GM06990 (cell line): Measurements from ENCODE around the gene RTN4RL1.

Source experiments
- DNase-seq: peaks from one replicate; pipeline ENCODE4 v3.0.0-alpha.2; 2011; ENCODE audit not compliant: insufficient read length; ENCODE audit errors: extremely low read depth
- H3K27me3 ChIP-seq: replicated peaks from 2 replicates; pipeline ENCODE4 v1.6.0; 2011; ENCODE audit warnings: low read length; ENCODE audit not compliant: control insufficient read depth, insufficient read depth
- H3K36me3 ChIP-seq: 2 replicates; pipeline ENCODE4 v1.5.1; 2011; ENCODE audit warnings: low read length; ENCODE audit not compliant: control insufficient read depth, insufficient read depth
- H3K4me3 ChIP-seq: replicated peaks from 2 replicates; pipeline ENCODE4 v1.5.1; 2011; ENCODE audit warnings: low read depth, mild to moderate bottlenecking, control low read depth, low read length
- CTCF ChIP-seq: IDR thresholded peaks from 2 replicates; pipeline ENCODE4 v1.5.1; 2011; ENCODE audit warnings: low read length, control low read depth, mild to moderate bottlenecking, inconsistent platforms; ENCODE audit not compliant: insufficient read depth, poor library complexity, severe bottlenecking

The RTN4RL1 gene

GRCh38 chr17:1995321-1995892, 29.7 kb downstream of the RTN4RL1 start:
- TF ChIP-seq CTCF = no peak
- H3K36me3 ChIP-seq = no peaks in the 10 kb centered on the region
- H3K27me3 ChIP-seq = peaks cover 4% of the 10 kb centered on the region
- no peak overlapping the region for H3K4me3 ChIP-seq
- no peak for DNase-seq

GRCh38 chr17:1994707-1995106, 30.4 kb downstream of the RTN4RL1 start:
- no peak for TF ChIP-seq CTCF
- Histone ChIP-seq H3K36me3 (no peaks in the 10 kb centered on the region), H3K27me3 (peaks cover 4% of the 10 kb centered on the region), H3K4me3 (no peak overlapping the region)
- no peak for DNase-seq

- no peak for DNase-seq
- TF ChIP-seq CTCF = no peak
- Histone ChIP-seq H3K36me3 (no peaks in the 10 kb centered on the region), H3K27me3 (peaks cover 4% of the 10 kb centered on the region), H3K4me3 (no peak overlapping the region)
These were observed 32.6 kb downstream of the RTN4RL1 start for GRCh38 chr17:1992541-1992940.

GRCh38 chr17:1989135-1989534, 36.0 kb downstream of the RTN4RL1 start:
- no peak for DNase-seq
- TF ChIP-seq CTCF = no peak
- no peak overlapping the region for H3K4me3 ChIP-seq
- H3K27me3 ChIP-seq = peaks cover 2% of the 10 kb centered on the region
- no peaks in the 10 kb centered on the region for H3K36me3 ChIP-seq

GRCh38 chr17:1986783-1987451, 38.2 kb downstream of the RTN4RL1 start:
- no peak for TF ChIP-seq CTCF
- no peaks in the 10 kb centered on the region; the same call in 1 of the 2 replicates for H3K27me3 ChIP-seq

More at GRCh38 chr17:1986783-1987451, 38.2 kb downstream of the RTN4RL1 start:
- H3K36me3 ChIP-seq = no peaks in the 10 kb centered on the region
- DNase-seq = no peak
- H3K4me3 ChIP-seq = no peak overlapping the region
